DMS114 treated with DMSO at 0.1 percent for 48 hours (cell line): ENCODE results near the gene ZNF470.

Experiments used
- DNase-seq: peaks from one replicate; lab custom pipeline; 2025; ENCODE audit not compliant: unreplicated experiment; lab: John Stamatoyannopoulos, UW

Gene ZNF470

DNA sequence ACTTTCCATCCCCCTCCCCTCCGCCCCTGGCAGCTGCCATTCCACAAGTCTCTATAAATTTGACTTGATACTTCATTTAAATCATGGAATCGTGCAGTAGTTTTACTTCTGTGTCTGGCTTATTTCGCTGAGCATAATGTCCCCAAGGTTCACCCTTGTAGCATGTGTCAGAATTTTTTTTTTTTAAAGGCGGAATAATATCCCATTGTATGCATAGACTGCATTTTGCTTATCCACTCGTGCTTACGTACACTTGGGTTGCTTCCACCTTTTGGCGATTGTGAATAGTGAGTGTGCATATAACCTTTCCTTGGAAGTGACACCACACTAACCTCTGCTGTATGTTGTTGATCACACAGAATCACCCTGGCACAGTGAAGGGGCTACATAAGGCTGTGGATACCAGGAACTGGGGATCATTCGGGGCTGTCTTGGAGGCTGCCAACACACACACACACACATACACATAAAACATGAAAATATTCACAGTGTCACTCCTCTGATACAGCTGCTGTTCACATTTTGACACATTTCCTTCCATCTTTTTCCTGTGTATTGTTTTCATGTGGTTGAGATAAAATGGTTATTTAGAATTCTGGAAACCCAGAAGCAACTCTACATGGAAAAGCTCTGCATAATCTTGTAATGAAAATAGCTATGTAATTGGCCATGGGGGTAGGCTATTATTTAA, 41.2 kb downstream of the ZNF470 start:
- DNase-seq, result no peak

GRCh38 chr19:56611288-56611687, 44.0 kb downstream of the ZNF470 start:
- DNase-seq, result no peak

DNA sequence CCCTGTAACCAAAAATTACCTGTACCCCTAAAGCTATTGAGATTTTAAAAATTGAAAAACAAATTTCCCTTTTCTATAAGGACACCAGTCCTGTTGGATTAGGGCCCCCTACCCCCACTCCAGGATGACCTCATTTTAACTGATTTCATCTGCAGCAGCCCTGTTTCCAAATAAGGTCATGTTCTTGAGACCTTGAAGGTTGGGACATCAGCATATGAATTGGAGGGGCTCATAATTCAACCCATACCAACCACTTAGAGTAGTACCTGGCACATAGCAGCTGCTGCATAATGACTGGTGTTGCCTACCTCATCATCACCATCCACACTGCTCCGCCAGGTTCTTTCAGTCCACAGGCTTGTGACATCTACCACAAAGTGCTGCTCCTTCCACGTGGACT, 45.5 kb downstream of the ZNF470 start:
- no peak for DNase-seq

DNA sequence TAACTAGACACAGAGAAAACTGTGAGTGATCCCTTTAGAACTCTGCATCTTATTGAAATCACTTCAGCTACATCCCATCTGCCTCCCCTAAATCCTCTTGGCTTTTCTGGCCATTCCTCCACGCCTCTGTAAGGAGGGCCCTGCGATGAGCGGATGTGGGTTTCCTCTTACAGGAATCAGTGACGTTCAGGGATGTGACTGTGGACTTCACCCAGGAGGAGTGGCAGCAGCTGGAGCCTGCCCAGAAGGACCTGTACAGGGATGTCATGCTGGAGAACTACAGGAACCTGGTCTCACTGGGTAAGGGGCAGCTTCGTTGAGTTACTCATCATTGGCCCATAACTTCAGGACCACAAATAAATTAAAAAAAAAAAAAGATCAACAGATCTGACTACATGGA, 46.4 kb downstream of the ZNF470 start:
- DNase-seq, result no peak

DNA sequence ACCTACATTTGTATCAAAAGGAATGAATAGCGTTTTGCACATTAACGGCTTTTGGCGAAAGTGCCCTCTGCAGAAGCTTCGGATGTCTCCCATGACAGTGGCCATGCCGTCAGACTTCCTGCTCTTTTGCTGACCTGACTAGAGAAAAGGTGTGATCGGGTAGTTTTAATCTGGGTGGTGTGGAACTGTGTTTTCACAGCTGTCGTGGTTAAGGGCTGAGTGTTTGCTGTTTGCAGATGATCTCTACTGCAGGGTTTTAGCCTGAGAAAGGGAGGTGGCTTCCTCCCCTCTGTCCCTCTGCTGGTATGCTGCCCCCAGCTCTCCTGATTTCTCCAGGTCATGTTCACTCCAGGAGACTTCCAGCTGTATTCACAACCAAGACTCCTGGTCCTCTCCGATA, 50.3 kb downstream of the ZNF470 start:
- no peak for DNase-seq

DNA sequence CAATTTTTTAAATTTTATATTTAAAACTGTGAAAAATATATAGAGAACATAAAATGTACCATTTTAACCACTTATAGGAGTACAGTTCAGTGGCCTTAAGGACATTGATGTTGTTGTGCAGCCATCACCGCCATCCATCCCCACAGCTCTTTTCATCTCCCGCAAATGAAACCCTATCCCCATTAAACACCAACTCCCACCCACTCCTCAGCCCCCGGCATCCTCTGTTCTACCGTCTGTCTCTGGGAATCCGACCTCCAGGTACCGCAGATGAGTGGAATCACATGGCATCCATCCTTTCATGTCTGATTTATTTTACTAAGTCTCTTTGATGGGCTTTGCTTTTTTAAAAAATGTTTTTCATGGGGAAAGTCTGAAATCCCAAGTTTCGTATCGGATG, 51.9 kb downstream of the ZNF470 start:
- DNase-seq, result no peak

DNA sequence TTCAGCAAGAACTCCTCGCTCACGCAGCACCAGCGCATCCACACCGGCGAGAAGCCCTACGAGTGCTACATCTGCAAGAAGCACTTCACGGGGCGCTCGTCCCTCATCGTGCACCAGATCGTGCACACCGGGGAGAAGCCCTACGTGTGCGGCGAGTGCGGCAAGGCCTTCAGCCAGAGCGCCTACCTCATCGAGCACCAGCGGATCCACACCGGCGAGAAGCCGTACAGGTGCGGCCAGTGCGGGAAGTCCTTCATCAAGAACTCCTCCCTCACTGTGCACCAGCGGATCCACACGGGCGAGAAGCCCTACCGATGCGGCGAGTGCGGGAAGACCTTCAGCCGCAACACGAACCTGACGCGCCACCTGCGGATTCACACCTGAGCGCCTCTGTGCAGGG, 55.1 kb downstream of the ZNF470 start:
- DNase-seq, result no peak

- DNase-seq, result no peak
Measured at GRCh38 chr19:56623006-56623405, 55.7 kb downstream of the ZNF470 start.

GRCh38 chr19:56625708-56626107, 58.4 kb downstream of the ZNF470 start:
- no peak for DNase-seq

GRCh38 chr19:56633021-56633420, 65.8 kb downstream of the ZNF470 start:
- no peak for DNase-seq

DNA sequence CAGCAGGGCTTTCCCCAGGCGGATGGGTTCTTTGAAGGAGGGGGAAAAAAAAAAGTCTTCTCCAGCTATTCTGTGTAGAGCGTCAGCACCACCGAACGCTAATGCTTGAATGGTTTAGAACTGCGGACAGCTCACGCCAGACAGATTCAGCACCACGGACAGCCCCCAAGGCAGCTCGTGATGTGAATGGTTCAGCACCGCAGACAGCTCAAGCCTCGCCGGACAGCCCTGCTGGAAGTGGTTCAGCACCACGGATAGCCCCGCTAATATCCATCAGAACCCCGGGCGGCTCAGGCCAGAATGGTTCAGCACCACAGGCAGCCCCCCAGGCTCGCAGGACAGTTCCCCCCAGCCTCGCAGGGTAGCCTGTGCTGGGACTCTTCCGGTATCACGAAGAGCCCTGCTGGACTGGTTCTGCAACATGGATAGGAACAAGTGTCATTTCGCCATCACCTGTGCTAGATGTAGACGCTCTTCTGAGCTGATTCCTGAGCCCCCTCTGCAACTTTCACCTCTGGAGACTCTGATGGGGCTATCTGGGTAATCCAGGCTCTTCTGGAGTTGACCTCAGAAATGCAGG, 70.8 kb downstream of the ZNF470 start:
- DNase-seq, result peak; percentile 7
